IPS-20b (cell line): ENCODE measurements around the gene FSTL4.

Source experiments
- H3K27ac ChIP-seq: one replicate; pipeline ENCODE4 v1.5.1; 2013; ENCODE audit warnings: low read length
- H3K27me3 ChIP-seq: 2 replicates; pipeline ENCODE4 v1.6.1; 2013; ENCODE audit warnings: mild to moderate bottlenecking, low read length, inconsistent platforms; ENCODE audit not compliant: insufficient read depth
- H3K36me3 ChIP-seq: 2 replicates; pipeline ENCODE4 v1.6.1; 2013; ENCODE audit warnings: low read depth, mild to moderate bottlenecking, inconsistent platforms, low read length, moderate library complexity; ENCODE audit not compliant: insufficient read depth
- H3K4me1 ChIP-seq: 2 replicates; pipeline ENCODE4 v1.6.1; 2013; ENCODE audit warnings: mild to moderate bottlenecking, control low read depth, inconsistent platforms, low read length, moderate library complexity; ENCODE audit not compliant: insufficient read depth
- H3K4me3 ChIP-seq: 2 replicates; pipeline ENCODE4 v1.5.1; 2013; ENCODE audit warnings: mild to moderate bottlenecking, low read length, inconsistent platforms
- H3K9ac ChIP-seq: 2 replicates; pipeline ENCODE4 v1.6.1; 2013; ENCODE audit warnings: low read depth, mild to moderate bottlenecking, inconsistent platforms, low read length, moderate library complexity
- H3K9me3 ChIP-seq: 2 replicates; pipeline ENCODE4 v1.6.1; 2013; ENCODE audit warnings: mild to moderate bottlenecking, low read depth, low read length, inconsistent platforms; ENCODE audit not compliant: insufficient read depth

The FSTL4 gene

GRCh38 chr5:133460172-133460758, 152.1 kb downstream of the FSTL4 start:
- Histone ChIP-seq H3K9ac (no peak overlapping the region), H3K36me3 (no peaks in the 10 kb centered on the region), H3K9me3 (no peaks in the 10 kb centered on the region), H3K27me3 (no peaks in the 10 kb centered on the region), H3K27ac (no peak overlapping the region), H3K4me3 (no peak overlapping the region), H3K4me1 (no peaks in the 10 kb centered on the region)

GRCh38 chr5:133459474-133460160, 152.7 kb downstream of the FSTL4 start:
- Histone ChIP-seq H3K36me3 (no peaks in the 10 kb centered on the region), H3K4me3 (no peak overlapping the region), H3K4me1 (no peaks in the 10 kb centered on the region), H3K27me3 (no peaks in the 10 kb centered on the region), H3K9ac (no peak overlapping the region), H3K27ac (no peak overlapping the region), H3K9me3 (no peaks in the 10 kb centered on the region)

GRCh38 chr5:133458435-133458834, 153.9 kb downstream of the FSTL4 start:
- Histone ChIP-seq H3K36me3 (no peaks in the 10 kb centered on the region), H3K4me3 (no peak overlapping the region), H3K4me1 (no peaks in the 10 kb centered on the region), H3K27me3 (no peaks in the 10 kb centered on the region), H3K9me3 (no peaks in the 10 kb centered on the region), H3K9ac (no peak overlapping the region), H3K27ac (no peak overlapping the region)

GRCh38 chr5:133457439-133458355, 154.6 kb downstream of the FSTL4 start:
- Histone ChIP-seq H3K9ac (no peak overlapping the region), H3K36me3 (no peaks in the 10 kb centered on the region), H3K9me3 (no peaks in the 10 kb centered on the region), H3K4me3 (no peak overlapping the region), H3K27me3 (no peaks in the 10 kb centered on the region), H3K4me1 (no peaks in the 10 kb centered on the region), H3K27ac (no peak overlapping the region)

GRCh38 chr5:133456933-133457402, 155.4 kb downstream of the FSTL4 start:
- Histone ChIP-seq H3K9ac (no peak overlapping the region), H3K36me3 (no peaks in the 10 kb centered on the region), H3K9me3 (no peaks in the 10 kb centered on the region), H3K27ac (no peak overlapping the region), H3K4me3 (no peak overlapping the region), H3K4me1 (no peaks in the 10 kb centered on the region), H3K27me3 (no peaks in the 10 kb centered on the region)

GRCh38 chr5:133455676-133456075, 156.7 kb downstream of the FSTL4 start:
- H3K4me1 ChIP-seq: no peaks in the 10 kb centered on the region
- no peaks in the 10 kb centered on the region for H3K27me3 ChIP-seq
- no peak overlapping the region for H3K27ac ChIP-seq
- no peaks in the 10 kb centered on the region for H3K36me3 ChIP-seq
- no peak overlapping the region for H3K4me3 ChIP-seq
- no peak overlapping the region for H3K9ac ChIP-seq
- no peaks in the 10 kb centered on the region for H3K9me3 ChIP-seq

GRCh38 chr5:133454442-133454841, 157.9 kb downstream of the FSTL4 start:
- H3K27ac ChIP-seq: no peak overlapping the region
- H3K36me3 ChIP-seq: no peaks in the 10 kb centered on the region
- H3K9ac ChIP-seq: no peak overlapping the region
- H3K9me3 ChIP-seq: no peaks in the 10 kb centered on the region
- H3K4me1 ChIP-seq: no peaks in the 10 kb centered on the region
- H3K4me3 ChIP-seq: no peak overlapping the region
- no peaks in the 10 kb centered on the region for H3K27me3 ChIP-seq

- no peak overlapping the region for H3K27ac ChIP-seq
These were observed 158.5 kb downstream of the FSTL4 start for GRCh38 chr5:133453831-133454230.

GRCh38 chr5:133453084-133453780, 159.1 kb downstream of the FSTL4 start:
- Histone ChIP-seq H3K36me3 (no peaks in the 10 kb centered on the region), H3K9me3 (no peaks in the 10 kb centered on the region), H3K27me3 (no peaks in the 10 kb centered on the region), H3K4me3 (no peak overlapping the region), H3K27ac (no peak overlapping the region), H3K4me1 (no peaks in the 10 kb centered on the region), H3K9ac (no peak overlapping the region)

More at GRCh38 chr5:133453831-133454230, 158.5 kb downstream of the FSTL4 start:
- Histone ChIP-seq H3K27me3 (no peaks in the 10 kb centered on the region), H3K9me3 (no peaks in the 10 kb centered on the region), H3K4me3 (no peak overlapping the region), H3K4me1 (no peaks in the 10 kb centered on the region), H3K9ac (no peak overlapping the region), H3K36me3 (no peaks in the 10 kb centered on the region)

GRCh38 chr5:133451926-133452325, 160.4 kb downstream of the FSTL4 start:
- Histone ChIP-seq H3K4me3 (no peak overlapping the region), H3K27ac (no peak overlapping the region), H3K9me3 (no peaks in the 10 kb centered on the region), H3K27me3 (no peaks in the 10 kb centered on the region), H3K4me1 (no peaks in the 10 kb centered on the region), H3K36me3 (no peaks in the 10 kb centered on the region), H3K9ac (no peak overlapping the region)

- no peak overlapping the region for H3K9ac ChIP-seq
- no peak overlapping the region for H3K27ac ChIP-seq
- no peaks in the 10 kb centered on the region for H3K9me3 ChIP-seq
- H3K36me3 ChIP-seq: no peaks in the 10 kb centered on the region
- no peak overlapping the region for H3K4me3 ChIP-seq
- no peaks in the 10 kb centered on the region for H3K4me1 ChIP-seq
- H3K27me3 ChIP-seq: no peaks in the 10 kb centered on the region
These were observed 162.1 kb downstream of the FSTL4 start for GRCh38 chr5:133450286-133450685.
